Measurements from ENCODE around the gene SELENBP1.
"Not testable (repeated sequence)": the region's sequence is repeated elsewhere in the genome, so short reads cannot be mapped to it uniquely, and the experiment has no call there.

SELENBP1 gene

GRCh38 chr1:151368393-151369301 lies 3.9 kb downstream of the SELENBP1 start:
- no peak for TF ChIP-seq POLR2A (IDR thresholded peaks at IDR 0.05; ENCODE audit: low read depth, low read length)
- FAIRE-seq (no peak), DNase-seq (ENCODE audit: insufficient read length, low spot score) (no peak)

DNA sequence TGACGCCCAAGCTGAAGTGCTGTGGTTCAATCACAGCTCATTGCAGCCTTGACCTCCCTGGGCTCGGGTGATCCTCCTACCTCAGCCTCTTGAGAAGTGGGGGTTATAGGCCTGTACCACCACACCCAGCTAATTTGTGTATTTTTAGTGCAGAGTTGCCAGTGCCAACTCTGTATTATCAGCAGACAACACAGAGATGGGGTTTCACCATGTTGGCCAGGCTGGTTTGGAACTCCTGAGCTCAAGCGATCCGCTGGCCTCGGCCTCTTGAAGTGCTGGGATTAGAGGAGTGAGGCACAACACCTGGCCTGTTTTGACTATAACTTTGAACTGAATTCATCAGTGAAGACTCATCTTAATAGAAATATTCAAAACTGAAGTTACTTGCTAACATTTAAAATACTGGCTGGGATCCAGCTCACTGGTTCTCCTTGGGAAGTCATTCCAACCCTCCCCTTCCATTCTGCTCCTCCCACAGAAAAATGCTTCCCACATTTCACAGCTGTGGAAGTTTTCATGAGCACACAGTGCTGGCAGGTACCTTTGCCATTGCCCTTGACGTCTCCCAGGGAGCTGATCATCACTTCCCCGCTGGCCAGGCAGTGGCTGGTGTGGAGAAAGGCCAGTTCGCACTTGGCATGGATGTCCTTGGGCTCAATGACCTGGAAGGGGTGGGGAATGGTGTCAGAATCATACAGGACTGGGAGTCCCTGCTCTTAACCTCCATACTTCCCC lies 4.7 kb downstream of the SELENBP1 start:
- TF ChIP-seq POLR2A (IDR thresholded peaks at IDR 0.05; ENCODE audit: low read depth, low read length) = no peak
- FAIRE-seq = no peak
- DNase-seq (ENCODE audit: insufficient read length, low spot score) = no peak

- DNase-seq (ENCODE audit: insufficient read length, low spot score) (no peak), FAIRE-seq (no peak)
- 0 out of 2 replicates have a peak, but pooled peaks have one; percentile 8 for TF ChIP-seq POLR2A (IDR thresholded peaks at IDR 0.05; ENCODE audit: low read depth, low read length)
These were observed 7.5 kb downstream of the SELENBP1 start for GRCh38 chr1:151364996-151365395.

DNA sequence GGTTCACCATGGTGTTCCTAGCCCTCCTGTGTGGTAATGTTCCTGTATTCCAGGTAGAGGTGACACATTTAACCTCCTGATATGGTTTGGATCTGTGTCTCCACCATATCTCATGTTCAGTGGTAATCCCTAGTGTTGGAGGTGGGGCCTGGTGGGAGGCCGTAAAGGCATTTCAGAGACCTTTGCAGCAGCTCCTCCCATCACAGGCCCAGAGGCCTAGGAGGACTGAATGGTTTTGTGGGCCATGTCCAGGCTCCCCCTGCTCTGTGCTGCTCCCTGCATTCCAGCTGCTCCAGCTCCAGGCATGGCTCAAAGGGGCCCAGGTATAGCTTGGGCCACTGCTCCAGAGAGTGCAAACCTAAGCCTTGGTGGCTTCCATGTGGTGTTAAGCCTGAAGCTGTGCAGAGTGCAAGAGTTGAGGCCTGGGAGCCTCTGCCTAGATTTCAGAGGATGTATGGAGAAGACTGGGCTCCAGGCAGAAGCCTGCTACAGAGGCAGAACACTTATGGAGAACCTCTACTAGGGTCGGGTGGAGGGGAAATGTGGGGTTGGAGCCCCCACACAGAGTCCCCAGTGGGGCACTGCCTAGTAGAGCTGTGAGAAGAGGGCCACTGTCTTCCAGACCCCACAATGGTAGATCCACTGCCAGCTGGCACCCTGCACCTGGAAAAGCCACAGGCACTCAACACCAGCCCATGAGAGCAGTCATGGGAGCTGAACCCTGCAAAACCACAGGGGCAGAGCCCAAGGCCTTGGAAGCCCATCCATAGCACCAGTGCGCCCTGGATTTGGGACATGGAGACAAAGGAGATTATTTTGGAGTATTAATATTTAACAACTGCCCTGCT lies 10.0 kb downstream of the SELENBP1 start:
- TF ChIP-seq POLR2A (IDR thresholded peaks at IDR 0.05; ENCODE audit: low read depth, low read length) = no peak
- DNase-seq (ENCODE audit: insufficient read length, low spot score) = no peak
- no peak for FAIRE-seq

DNA sequence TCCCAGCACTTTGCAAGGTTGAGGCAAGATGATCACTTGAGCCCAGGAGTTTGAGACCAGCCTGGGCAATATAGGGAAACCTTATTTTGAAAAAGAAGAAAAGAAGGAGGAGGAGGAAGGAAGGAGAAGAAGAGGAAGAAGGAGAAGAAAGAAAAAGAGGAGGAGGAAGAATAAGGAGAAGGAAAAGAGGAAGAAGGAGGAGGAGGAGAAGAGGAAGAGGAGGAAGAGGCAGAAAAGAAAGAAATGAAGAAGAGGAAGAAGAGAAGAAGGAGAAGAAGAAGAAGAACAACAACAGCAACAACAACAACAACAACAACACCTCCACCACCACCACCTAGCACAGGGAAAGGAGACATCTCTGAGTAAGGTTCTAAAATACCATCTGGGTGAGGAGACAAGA lies 10.6 kb downstream of the SELENBP1 start:
- TF ChIP-seq POLR2A (IDR thresholded peaks at IDR 0.05; ENCODE audit: low read depth, low read length) = no peak
- no peak for FAIRE-seq
- DNase-seq (ENCODE audit: insufficient read length, low spot score) = no peak

GRCh38 chr1:151356696-151357095 lies 15.8 kb downstream of the SELENBP1 start:
- DNase-seq (ENCODE audit: insufficient read length, low spot score) (no peak), FAIRE-seq (no peak)
- TF ChIP-seq POLR2A (IDR thresholded peaks at IDR 0.05; ENCODE audit: low read depth, low read length) = no peak

GRCh38 chr1:151352021-151352718 lies 20.3 kb downstream of the SELENBP1 start:
- DNase-seq (ENCODE audit: insufficient read length, low spot score) = no peak
- no peak for TF ChIP-seq POLR2A (IDR thresholded peaks at IDR 0.05; ENCODE audit: low read depth, low read length)
- no peak for FAIRE-seq

DNA sequence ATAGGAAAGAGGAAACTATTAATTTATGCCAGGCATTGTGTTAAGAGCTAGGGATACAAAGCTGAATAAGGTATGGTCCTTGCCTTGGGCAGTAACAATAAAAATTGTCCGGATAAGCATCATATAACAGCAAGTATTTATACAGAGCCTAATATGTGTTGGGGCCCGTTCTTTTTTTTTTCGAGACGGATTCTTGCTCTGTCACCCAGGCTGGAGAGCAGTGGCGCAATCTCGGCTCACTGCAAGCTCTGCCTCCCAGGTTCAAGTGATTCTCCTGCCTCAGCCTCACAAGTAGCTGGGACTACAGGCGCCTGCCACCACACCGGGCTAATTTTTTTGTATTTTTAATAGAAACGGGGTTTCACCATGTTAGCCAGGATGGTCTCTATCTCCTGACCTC lies 22.2 kb downstream of the SELENBP1 start:
- FAIRE-seq; DNase-seq (ENCODE audit: insufficient read length, low spot score): not testable (repeated sequence)

GRCh38 chr1:151347523-151348246 lies 24.8 kb downstream of the SELENBP1 start:
- FAIRE-seq (no peak), DNase-seq (ENCODE audit: insufficient read length, low spot score) (no peak)
- no peak for TF ChIP-seq POLR2A (IDR thresholded peaks at IDR 0.05; ENCODE audit: low read depth, low read length)

DNA sequence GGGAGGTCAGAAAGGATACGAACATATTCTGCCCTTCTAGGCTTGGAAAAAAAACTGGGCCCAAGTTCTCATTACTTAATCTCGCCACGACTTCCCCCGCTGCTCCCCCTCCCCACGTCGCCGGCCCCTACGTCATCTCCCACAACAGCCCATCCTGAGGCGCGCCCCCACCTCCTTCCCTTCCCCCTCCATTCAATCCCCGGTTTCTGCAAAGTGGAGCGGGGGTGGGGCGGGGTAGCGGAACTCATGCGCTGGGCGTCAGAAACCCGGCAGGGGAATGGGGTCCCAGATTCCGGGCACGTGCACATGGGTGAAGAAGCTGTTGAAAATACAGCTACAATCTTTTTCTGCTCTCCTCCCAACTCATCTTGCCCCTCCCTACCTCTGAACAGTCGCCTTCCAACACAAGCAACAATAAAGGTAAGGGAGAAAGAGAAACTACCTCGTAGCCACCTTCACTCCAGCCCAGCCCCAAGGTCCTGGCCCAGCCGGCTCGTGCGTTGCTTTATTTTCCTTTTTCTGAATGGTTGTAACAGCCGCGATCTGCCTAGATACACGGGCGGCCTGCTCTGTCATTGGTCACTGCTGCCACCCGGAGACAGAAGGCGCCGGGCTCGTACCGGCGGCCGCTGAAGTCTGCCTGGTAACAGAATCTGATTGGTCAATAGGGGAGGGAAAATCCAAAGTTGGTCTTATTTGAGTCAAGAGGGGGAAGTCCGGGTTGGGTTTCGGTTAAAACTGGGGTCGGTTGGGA lies 25.6 kb downstream of the SELENBP1 start, which contains the start of gene RFX5:
RFX5 (minus strand) TSS at position 484 of the 754 bp plus-strand sequence. CDS start 932 bp downstream, outside the sequence.
- peak; percentile 34; the same call in 1 of the 2 replicates for TF ChIP-seq POLR2A (IDR thresholded peaks at IDR 0.05; ENCODE audit: low read depth, low read length)
- DNase-seq (ENCODE audit: insufficient read length, low spot score) = peak; percentile 98
- no peak for FAIRE-seq

- FAIRE-seq = no peak
- no peak for DNase-seq (ENCODE audit: insufficient read length, low spot score)
- no peak for TF ChIP-seq POLR2A (IDR thresholded peaks at IDR 0.05; ENCODE audit: low read depth, low read length)
These were observed 26.3 kb downstream of the SELENBP1 start for GRCh38 chr1:151346082-151346768.

Data from H54 (cell line).